PFSK-1 (cell line): ENCODE data around the gene SCAF4.

Experiments used
- FOXP2 ChIP-seq: optimal IDR thresholded peaks from 2 replicates; pipeline ENCODE3; 2011; ENCODE audit warnings: borderline replicate concordance, control low read depth, inconsistent platforms; ENCODE audit not compliant: insufficient read depth; ENCODE audit errors: extremely low read length, extremely low read depth
- POLR2AphosphoS5 ChIP-seq: IDR thresholded peaks from 2 replicates; pipeline ENCODE4 v1.6.1; 2012; ENCODE audit warnings: low read depth, mild to moderate bottlenecking, control low read depth, low read length, moderate library complexity
- SIN3A ChIP-seq: IDR thresholded peaks from 2 replicates; pipeline ENCODE4 v1.6.1; 2012; ENCODE audit warnings: mild to moderate bottlenecking, low read length, moderate library complexity, borderline replicate concordance; ENCODE audit not compliant: insufficient read depth
- TAF1 ChIP-seq: IDR thresholded peaks from 2 replicates; pipeline ENCODE4 v1.6.1; 2012; ENCODE audit warnings: low read length, control low read depth, borderline replicate concordance; ENCODE audit not compliant: insufficient read depth
- TF ChIP-seq, protein P1 (sequence below), 2 experiments: IDR thresholded peaks; 2 replicates each; pipeline versions ENCODE4 v1.6.1 to v1.8.0; 2011 to 2012; ENCODE audit warnings: low read depth in 2 of 2, low read length in 2 of 2, control low read depth in 1 of 2, inconsistent platforms in 1 of 2, mild to moderate bottlenecking in 1 of 2, moderate library complexity in 1 of 2; ENCODE audit not compliant: insufficient read depth in 1 of 2

SCAF4 gene

DNA sequence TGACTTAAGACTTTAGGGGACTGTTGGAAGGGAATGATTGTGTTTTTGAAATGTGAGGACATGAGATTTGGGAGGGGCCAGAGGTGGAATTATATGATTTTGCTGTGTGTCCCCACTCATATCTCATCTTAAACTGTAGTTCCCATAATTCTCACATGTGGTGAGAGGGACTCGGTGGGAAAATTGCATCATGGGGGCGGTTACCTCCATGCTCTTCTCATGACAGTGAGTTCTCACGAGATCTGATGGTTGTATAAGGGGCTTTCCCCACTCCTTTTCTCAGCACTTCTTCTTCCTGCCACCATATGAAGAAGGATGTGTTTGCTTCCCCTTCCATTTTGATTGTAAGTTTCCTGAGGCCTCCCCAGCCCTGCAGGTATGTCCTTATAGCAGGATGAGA, 35.0 kb upstream of the SCAF4 start:
- TF ChIP-seq FOXP2, result no peak
- TF ChIP-seq TAF1, result no peak
- TF ChIP-seq SIN3A, result no peak
- no peak for TF ChIP-seq POLR2AphosphoS5
- TF ChIP-seq, protein P1, sequence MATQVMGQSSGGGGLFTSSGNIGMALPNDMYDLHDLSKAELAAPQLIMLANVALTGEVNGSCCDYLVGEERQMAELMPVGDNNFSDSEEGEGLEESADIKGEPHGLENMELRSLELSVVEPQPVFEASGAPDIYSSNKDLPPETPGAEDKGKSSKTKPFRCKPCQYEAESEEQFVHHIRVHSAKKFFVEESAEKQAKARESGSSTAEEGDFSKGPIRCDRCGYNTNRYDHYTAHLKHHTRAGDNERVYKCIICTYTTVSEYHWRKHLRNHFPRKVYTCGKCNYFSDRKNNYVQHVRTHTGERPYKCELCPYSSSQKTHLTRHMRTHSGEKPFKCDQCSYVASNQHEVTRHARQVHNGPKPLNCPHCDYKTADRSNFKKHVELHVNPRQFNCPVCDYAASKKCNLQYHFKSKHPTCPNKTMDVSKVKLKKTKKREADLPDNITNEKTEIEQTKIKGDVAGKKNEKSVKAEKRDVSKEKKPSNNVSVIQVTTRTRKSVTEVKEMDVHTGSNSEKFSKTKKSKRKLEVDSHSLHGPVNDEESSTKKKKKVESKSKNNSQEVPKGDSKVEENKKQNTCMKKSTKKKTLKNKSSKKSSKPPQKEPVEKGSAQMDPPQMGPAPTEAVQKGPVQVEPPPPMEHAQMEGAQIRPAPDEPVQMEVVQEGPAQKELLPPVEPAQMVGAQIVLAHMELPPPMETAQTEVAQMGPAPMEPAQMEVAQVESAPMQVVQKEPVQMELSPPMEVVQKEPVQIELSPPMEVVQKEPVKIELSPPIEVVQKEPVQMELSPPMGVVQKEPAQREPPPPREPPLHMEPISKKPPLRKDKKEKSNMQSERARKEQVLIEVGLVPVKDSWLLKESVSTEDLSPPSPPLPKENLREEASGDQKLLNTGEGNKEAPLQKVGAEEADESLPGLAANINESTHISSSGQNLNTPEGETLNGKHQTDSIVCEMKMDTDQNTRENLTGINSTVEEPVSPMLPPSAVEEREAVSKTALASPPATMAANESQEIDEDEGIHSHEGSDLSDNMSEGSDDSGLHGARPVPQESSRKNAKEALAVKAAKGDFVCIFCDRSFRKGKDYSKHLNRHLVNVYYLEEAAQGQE (IDR thresholded peaks at IDR 0.05; ENCODE audit: insufficient read depth in 1 of 2, low read depth in 2 of 2, low read length in 2 of 2), result no peak

DNA sequence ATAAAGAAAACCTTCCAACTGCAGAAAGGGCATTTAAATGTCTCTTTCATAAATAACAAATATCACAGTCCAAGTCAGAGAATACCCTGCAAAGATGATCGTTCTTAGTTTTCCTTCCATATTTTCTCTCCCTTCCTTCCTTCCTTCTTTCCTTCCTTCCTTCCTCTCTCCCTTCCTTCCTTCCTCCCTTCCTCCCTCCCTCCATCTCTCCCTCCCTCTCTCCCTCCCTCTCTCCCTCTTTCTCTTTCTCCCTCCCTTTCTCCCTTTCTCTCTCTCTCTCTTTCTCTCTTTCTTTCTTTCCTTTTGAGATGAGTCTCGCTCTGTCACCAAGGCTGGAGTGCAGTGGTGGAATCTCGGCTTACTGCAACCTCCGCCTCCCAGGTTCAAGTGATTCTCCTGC, 29.0 kb upstream of the SCAF4 start:
- TF ChIP-seq, protein P1 (IDR thresholded peaks at IDR 0.05; ENCODE audit: insufficient read depth in 1 of 2, low read depth in 2 of 2, low read length in 2 of 2), result no peak
- TF ChIP-seq FOXP2 (no peak), POLR2AphosphoS5 (no peak), SIN3A (no peak), TAF1 (no peak)

DNA sequence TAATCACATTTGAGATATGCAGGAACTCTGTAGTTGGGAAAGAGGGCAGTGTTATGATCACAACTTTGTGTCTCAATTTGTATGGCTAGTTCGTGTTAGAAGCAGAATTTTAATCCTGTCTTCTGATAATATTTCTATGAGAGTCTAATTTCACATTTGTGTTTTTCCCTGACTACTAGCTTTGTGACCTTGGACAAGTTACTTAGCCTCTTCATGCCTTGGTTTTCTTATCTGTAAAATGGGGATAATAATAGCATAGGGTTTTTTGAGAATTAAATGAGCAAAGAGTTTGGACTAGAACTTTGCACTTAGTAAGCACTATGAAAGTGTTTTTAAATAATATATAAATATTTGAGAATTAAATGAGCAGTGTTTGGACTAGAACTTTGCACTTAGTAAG, 24.9 kb upstream of the SCAF4 start:
- TF ChIP-seq FOXP2, result no peak
- TF ChIP-seq POLR2AphosphoS5, result no peak

DNA sequence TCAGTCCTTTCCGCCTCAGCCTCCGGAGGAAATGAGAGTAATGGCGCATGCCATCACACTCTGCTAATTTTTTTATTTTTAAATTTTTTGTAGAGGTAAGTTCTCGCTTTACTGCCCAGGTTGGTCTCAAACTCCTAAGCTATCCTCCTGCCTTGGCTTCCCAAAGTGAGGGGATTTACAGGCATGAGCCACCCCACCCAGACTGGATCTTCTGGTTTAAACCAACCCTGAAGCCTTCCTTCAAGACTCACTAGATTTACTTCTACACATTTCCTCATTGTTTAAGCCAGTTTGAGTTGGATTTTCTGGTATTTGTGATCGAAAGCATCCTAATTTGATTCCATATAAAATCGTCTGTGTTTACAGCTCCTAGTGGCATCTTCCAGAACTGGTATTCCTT, 23.1 kb upstream of the SCAF4 start:
- TF ChIP-seq SIN3A (no peak), POLR2AphosphoS5 (no peak), FOXP2 (no peak), TAF1 (no peak)
- TF ChIP-seq, protein P1 (IDR thresholded peaks at IDR 0.05; ENCODE audit: insufficient read depth in 1 of 2, low read depth in 2 of 2, low read length in 2 of 2), result no peak

DNA sequence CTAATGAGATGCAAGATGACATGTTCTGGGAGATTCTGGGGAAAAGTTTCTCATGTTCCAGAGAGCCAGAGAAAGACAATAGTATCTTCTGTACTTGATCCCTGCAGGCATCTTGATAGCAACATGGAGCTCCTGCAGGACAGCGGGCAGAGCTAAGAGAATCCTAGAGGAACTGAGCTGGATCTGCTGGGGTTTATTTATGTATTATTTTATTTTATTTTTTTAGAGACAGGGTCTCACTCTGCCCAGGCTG, 22.7 kb upstream of the SCAF4 start:
- TF ChIP-seq, protein P1 (IDR thresholded peaks at IDR 0.05; ENCODE audit: insufficient read depth in 1 of 2, low read depth in 2 of 2, low read length in 2 of 2), result no peak
- TF ChIP-seq SIN3A (no peak), POLR2AphosphoS5 (no peak), TAF1 (no peak), FOXP2 (no peak)
